C4-2B (cell line): ENCODE results near the gene MED4.

Experiments
- ZFX ChIP-seq: fragments of 450-650 bp; IDR thresholded peaks from 2 replicates; pipeline ENCODE4 v1.6.1; 2017
- TF ChIP-seq, protein P1 (sequence below): fragments of 450-650 bp; conservative IDR thresholded peaks from 2 replicates; pipeline ENCODE4 v1.5.1; 2017; ENCODE audit warnings: mild to moderate bottlenecking

DNA sequence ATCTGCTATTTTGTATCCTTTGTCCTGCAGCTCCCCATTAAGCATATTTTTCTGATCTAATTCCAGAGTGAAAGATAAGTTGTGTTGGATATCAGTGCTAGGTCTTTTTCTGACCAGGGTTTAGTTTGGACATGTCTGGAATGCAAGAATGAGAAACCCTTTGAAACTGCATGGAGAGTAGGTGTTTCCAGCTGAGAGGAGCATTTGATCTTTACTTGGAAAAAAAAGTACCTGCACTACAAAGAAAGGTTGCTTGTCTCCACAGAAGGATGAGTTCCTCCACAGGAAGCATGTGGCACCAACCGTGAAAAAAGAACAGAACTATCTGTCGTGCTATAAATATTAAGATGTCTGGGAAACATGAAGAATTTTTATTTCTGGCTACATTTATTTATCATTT lies 36.6 kb upstream of the MED4 start:
- TF ChIP-seq, protein P1, sequence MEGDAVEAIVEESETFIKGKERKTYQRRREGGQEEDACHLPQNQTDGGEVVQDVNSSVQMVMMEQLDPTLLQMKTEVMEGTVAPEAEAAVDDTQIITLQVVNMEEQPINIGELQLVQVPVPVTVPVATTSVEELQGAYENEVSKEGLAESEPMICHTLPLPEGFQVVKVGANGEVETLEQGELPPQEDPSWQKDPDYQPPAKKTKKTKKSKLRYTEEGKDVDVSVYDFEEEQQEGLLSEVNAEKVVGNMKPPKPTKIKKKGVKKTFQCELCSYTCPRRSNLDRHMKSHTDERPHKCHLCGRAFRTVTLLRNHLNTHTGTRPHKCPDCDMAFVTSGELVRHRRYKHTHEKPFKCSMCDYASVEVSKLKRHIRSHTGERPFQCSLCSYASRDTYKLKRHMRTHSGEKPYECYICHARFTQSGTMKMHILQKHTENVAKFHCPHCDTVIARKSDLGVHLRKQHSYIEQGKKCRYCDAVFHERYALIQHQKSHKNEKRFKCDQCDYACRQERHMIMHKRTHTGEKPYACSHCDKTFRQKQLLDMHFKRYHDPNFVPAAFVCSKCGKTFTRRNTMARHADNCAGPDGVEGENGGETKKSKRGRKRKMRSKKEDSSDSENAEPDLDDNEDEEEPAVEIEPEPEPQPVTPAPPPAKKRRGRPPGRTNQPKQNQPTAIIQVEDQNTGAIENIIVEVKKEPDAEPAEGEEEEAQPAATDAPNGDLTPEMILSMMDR = no peak
- TF ChIP-seq ZFX = no peak
